Liver (tissue), 9 donors: ENCODE results near the gene SYCP1. TPM values are rescaled to one million over a fixed set of nuclear protein-coding genes. Genes with fewer than 3 reads are reported as not detected.

Experiments
- DNase-seq: peaks from one replicate; pipeline ENCODE4 v3.0.0-alpha.2; 2017; ENCODE audit warnings: low spot score
- H3K27ac ChIP-seq, 2 donors: one replicate each; pipeline ENCODE4 v1.7.0; 2013; ENCODE audit warnings: inconsistent platforms in 2 of 2, low read length in 2 of 2, control low read depth in 1 of 2, low read depth in 1 of 2, mild to moderate bottlenecking in 1 of 2
- H3K27me3 ChIP-seq, 4 donors: one replicate each; pipeline versions ENCODE4 v1.6.1 to v1.7.0; 2013; ENCODE audit warnings: low read length in 3 of 4, inconsistent platforms in 1 of 4, mild to moderate bottlenecking in 1 of 4, moderate library complexity in 1 of 4; ENCODE audit not compliant: control insufficient read depth in 4 of 4, insufficient read depth in 4 of 4
- H3K36me3 ChIP-seq, 4 donors: one replicate each; pipeline versions ENCODE4 v1.6.1 to v1.7.0; 2013; ENCODE audit warnings: low read length in 3 of 4, mild to moderate bottlenecking in 3 of 4, low read depth in 1 of 4, moderate library complexity in 1 of 4; ENCODE audit not compliant: control insufficient read depth in 4 of 4, insufficient read depth in 3 of 4
- H3K4me1 ChIP-seq, 4 donors: one replicate each; pipeline versions ENCODE4 v1.6.1 to v1.7.0; 2013; ENCODE audit warnings: low read length in 3 of 4, mild to moderate bottlenecking in 3 of 4, moderate library complexity in 1 of 4; ENCODE audit not compliant: control insufficient read depth in 4 of 4, insufficient read depth in 4 of 4
- H3K4me3 ChIP-seq, 3 donors: one replicate each; pipeline versions ENCODE4 v1.6.1 to v1.7.0; 2013; ENCODE audit warnings: low read length in 3 of 3, control low read depth in 1 of 3, low read depth in 1 of 3, mild to moderate bottlenecking in 1 of 3
- H3K9ac ChIP-seq, 2 donors: one replicate each; pipeline ENCODE4 v1.7.0; 2013; ENCODE audit warnings: low read length in 2 of 2, mild to moderate bottlenecking in 2 of 2, moderate library complexity in 2 of 2, control low read depth in 1 of 2, low read depth in 1 of 2
- H3K9me3 ChIP-seq, 4 donors: one replicate each; pipeline versions ENCODE4 v1.6.1 to v1.7.0; 2013; ENCODE audit warnings: low read length in 3 of 4; ENCODE audit not compliant: control insufficient read depth in 4 of 4
- EGR1 ChIP-seq, 2 donors: IDR thresholded peaks; 2 replicates each; pipeline ENCODE4 v1.6.1; 2016 to 2018; ENCODE audit warnings: antibody characterized with exemption in 2 of 2, low read depth in 2 of 2
- FOXA1 ChIP-seq: IDR thresholded peaks from 2 replicates; pipeline ENCODE4 v1.6.1; 2016; ENCODE audit warnings: antibody characterized with exemption
- FOXA2 ChIP-seq: IDR thresholded peaks from 2 replicates; pipeline ENCODE4 v1.6.1; 2016; ENCODE audit warnings: antibody characterized with exemption
- GABPA ChIP-seq, 2 donors: IDR thresholded peaks in 1 of 2; conservative IDR thresholded peaks in 1 of 2; 2 replicates each; pipeline ENCODE4 v1.6.1; 2016; ENCODE audit warnings: antibody characterized with exemption in 2 of 2, mild to moderate bottlenecking in 1 of 2, moderate library complexity in 1 of 2
- HNF4A ChIP-seq, 2 donors: conservative IDR thresholded peaks; 2 replicates each; pipeline ENCODE4 v1.6.1; 2016; ENCODE audit warnings: antibody characterized with exemption in 2 of 2, mild to moderate bottlenecking in 2 of 2
- HNF4G ChIP-seq: IDR thresholded peaks from 2 replicates; pipeline ENCODE4 v1.6.1; 2016; ENCODE audit warnings: antibody characterized with exemption
- JUND ChIP-seq, 2 donors: IDR thresholded peaks; 2 replicates each; pipeline ENCODE4 v1.6.1; 2016; ENCODE audit warnings: antibody characterized with exemption in 2 of 2
- NR2F2 ChIP-seq: IDR thresholded peaks from 2 replicates; pipeline ENCODE4 v1.6.1; 2016; ENCODE audit warnings: antibody characterized with exemption
- RAD21 ChIP-seq, 2 donors: IDR thresholded peaks; 2 replicates each; pipeline ENCODE4 v1.6.1; 2016; ENCODE audit warnings: antibody characterized with exemption in 2 of 2, mild to moderate bottlenecking in 2 of 2
- REST ChIP-seq: IDR thresholded peaks from 2 replicates; pipeline ENCODE4 v1.6.1; 2016; ENCODE audit warnings: antibody characterized with exemption, mild to moderate bottlenecking
- RXRA ChIP-seq, 2 donors: IDR thresholded peaks; 2 replicates each; pipeline ENCODE4 v1.6.1; 2017 to 2018; ENCODE audit warnings: antibody characterized with exemption in 2 of 2, mild to moderate bottlenecking in 1 of 2
- SP1 ChIP-seq: IDR thresholded peaks from 2 replicates; pipeline ENCODE4 v1.6.1; 2018; ENCODE audit warnings: antibody characterized with exemption, mild to moderate bottlenecking
- TAF1 ChIP-seq: conservative IDR thresholded peaks from 2 replicates; pipeline ENCODE4 v1.6.1; 2016; ENCODE audit warnings: antibody characterized with exemption, mild to moderate bottlenecking
- YY1 ChIP-seq: IDR thresholded peaks from 2 replicates; pipeline ENCODE4 v1.6.1; 2016; ENCODE audit warnings: antibody characterized with exemption, mild to moderate bottlenecking
- ZBTB33 ChIP-seq: IDR thresholded peaks from 2 replicates; pipeline ENCODE4 v1.6.1; 2016; ENCODE audit warnings: antibody characterized with exemption
- WGBS: extraction: QIAGEN DNeasy Blood & Tissue Kit; methylation state at CpG from one replicate; pipeline ENCODE4 v1.1.7; 2013; 5-methylcytosine and 5-hydroxymethylcytosine counted together
- polyA plus RNA-seq, 2 donors: library from polyadenylated mRNA; stranded (reverse) in 1 of 2; unstranded in 1 of 2; fragments of 200-250 nt in 1 of 2; fragments of >200 nt in 1 of 2; fragmentation: Nextera tagmentation in 1 of 2; extraction: Ambion mirVana in 1 of 2; gene quantifications; one replicate each; pipeline versions ENCODE4 v1.2.1 to v1.2.3, GENCODE V29; 2013 to 2015
- total RNA-seq, 2 donors: library from RNA; depleted of rRNA; stranded (reverse); fragments of >200 nt; gene quantifications; one replicate each; pipeline ENCODE4 v1.2.3, GENCODE V29; 2014
- TF ChIP-seq, protein P1 (sequence below): fragments of 150-350 bp; IDR thresholded peaks from 2 replicates; pipeline ENCODE4 v1.5.1; 2017; ENCODE audit warnings: improper control_type of control experiment, low read depth, low read length; ENCODE audit not compliant: missing input control
- TF ChIP-seq, protein P2 (sequence below): IDR thresholded peaks from 2 replicates; pipeline ENCODE4 v1.6.1; 2016; ENCODE audit warnings: antibody characterized with exemption
- TF ChIP-seq, protein P3 (sequence below): IDR thresholded peaks from 2 replicates; pipeline ENCODE4 v1.6.1; 2016; ENCODE audit warnings: antibody characterized with exemption
- donor health status: healthy.
- donor health status: healthy.
- donor health status: healthy.
- donor health status: healthy.
- donor health status: healthy.

The SYCP1 gene
- total and polyA plus RNA-seq, 4 donors: 0.89 TPM; not detected in 3

- Histone ChIP-seq H3K4me3 (no peak overlapping the region), H3K27ac (no peak overlapping the region), H3K4me1 (no peaks in the 10 kb centered on the region), H3K9ac (no peak overlapping the region), H3K27me3 (no peaks in the 10 kb centered on the region), H3K36me3 (no peaks in the 10 kb centered on the region), H3K9me3 (no peaks in the 10 kb centered on the region)
- TF ChIP-seq ZBTB33: no peak
- TF ChIP-seq, protein P1, sequence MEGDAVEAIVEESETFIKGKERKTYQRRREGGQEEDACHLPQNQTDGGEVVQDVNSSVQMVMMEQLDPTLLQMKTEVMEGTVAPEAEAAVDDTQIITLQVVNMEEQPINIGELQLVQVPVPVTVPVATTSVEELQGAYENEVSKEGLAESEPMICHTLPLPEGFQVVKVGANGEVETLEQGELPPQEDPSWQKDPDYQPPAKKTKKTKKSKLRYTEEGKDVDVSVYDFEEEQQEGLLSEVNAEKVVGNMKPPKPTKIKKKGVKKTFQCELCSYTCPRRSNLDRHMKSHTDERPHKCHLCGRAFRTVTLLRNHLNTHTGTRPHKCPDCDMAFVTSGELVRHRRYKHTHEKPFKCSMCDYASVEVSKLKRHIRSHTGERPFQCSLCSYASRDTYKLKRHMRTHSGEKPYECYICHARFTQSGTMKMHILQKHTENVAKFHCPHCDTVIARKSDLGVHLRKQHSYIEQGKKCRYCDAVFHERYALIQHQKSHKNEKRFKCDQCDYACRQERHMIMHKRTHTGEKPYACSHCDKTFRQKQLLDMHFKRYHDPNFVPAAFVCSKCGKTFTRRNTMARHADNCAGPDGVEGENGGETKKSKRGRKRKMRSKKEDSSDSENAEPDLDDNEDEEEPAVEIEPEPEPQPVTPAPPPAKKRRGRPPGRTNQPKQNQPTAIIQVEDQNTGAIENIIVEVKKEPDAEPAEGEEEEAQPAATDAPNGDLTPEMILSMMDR: no peak
- no peak for TF ChIP-seq SP1
- TF ChIP-seq, protein P2, sequence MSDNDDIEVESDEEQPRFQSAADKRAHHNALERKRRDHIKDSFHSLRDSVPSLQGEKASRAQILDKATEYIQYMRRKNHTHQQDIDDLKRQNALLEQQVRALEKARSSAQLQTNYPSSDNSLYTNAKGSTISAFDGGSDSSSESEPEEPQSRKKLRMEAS: no peak
- TF ChIP-seq, protein P3, sequence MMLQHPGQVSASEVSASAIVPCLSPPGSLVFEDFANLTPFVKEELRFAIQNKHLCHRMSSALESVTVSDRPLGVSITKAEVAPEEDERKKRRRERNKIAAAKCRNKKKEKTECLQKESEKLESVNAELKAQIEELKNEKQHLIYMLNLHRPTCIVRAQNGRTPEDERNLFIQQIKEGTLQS: no peak
- no peak for TF ChIP-seq FOXA2
- TF ChIP-seq EGR1 (IDR thresholded peaks at IDR 0.05; ENCODE audit: low read depth in 2 of 2): no peak
- TF ChIP-seq RXRA (IDR thresholded peaks at IDR 0.05): no peak
- TF ChIP-seq NR2F2: no peak
- no peak for TF ChIP-seq TAF1
- no peak for TF ChIP-seq FOXA1
- no peak for TF ChIP-seq JUND (IDR thresholded peaks at IDR 0.05)
- no peak for TF ChIP-seq HNF4A (conservative IDR thresholded peaks at IDR 0.05)
- no peak for TF ChIP-seq GABPA (IDR thresholded peaks at IDR 0.05 in 1 of 2, conservative IDR thresholded peaks at IDR 0.05 in 1 of 2)
- TF ChIP-seq YY1: no peak
- no peak for TF ChIP-seq HNF4G
- TF ChIP-seq RAD21 (IDR thresholded peaks at IDR 0.05): no peak
- no peak for TF ChIP-seq REST
- WGBS: 96% methylated on average over 1 of the region's 1 CpG
- DNase-seq: no peak
Observed at GRCh38 chr1:115012006-115012405, 157.3 kb downstream of the SYCP1 start.
